ENCODE measurements around the gene CKM.
"Not testable (repeated sequence)": the region's sequence is repeated elsewhere in the genome, so short reads cannot be mapped to it uniquely, and the experiment has no call there.

Gene CKM

GRCh38 chr19:45321848-45322247 lies 827 bp downstream of the CKM start:
- Mint-ChIP-seq H3K4me1 (ENCODE audit: low read depth) (peaks cover 7% of the 10 kb centered on the region), H3K36me3 (ENCODE audit: low read depth) (no peaks in the 10 kb centered on the region), H3K4me3 (no peak overlapping the region), H3K9me3 (no peaks in the 10 kb centered on the region), H3K27ac (no peak overlapping the region), H3K27me3 (peaks cover 48% of the 10 kb centered on the region)
- intact Hi-C loops (cut with micrococcal nuclease): no loop called here

- peaks cover 53% of the 10 kb centered on the region for H3K27me3 Mint-ChIP-seq
- intact Hi-C loops (cut with micrococcal nuclease): no loop called here
- H3K4me3 Mint-ChIP-seq: no peak overlapping the region
- H3K36me3 Mint-ChIP-seq (ENCODE audit: low read depth): no peaks in the 10 kb centered on the region
- peaks cover 3% of the 10 kb centered on the region for H3K4me1 Mint-ChIP-seq (ENCODE audit: low read depth)
- H3K9me3 Mint-ChIP-seq: no peaks in the 10 kb centered on the region
- no peak overlapping the region for H3K27ac Mint-ChIP-seq
Observed at GRCh38 chr19:45320997-45321775, 1.5 kb downstream of the CKM start.

- Mint-ChIP-seq H3K27me3 (peaks cover 40% of the 10 kb centered on the region), H3K4me1 (ENCODE audit: low read depth) (peaks cover 10% of the 10 kb centered on the region), H3K4me3 (no peak overlapping the region), H3K36me3 (ENCODE audit: low read depth) (no peaks in the 10 kb centered on the region), H3K27ac (no peak overlapping the region), H3K9me3 (no peaks in the 10 kb centered on the region)
- intact Hi-C loops (cut with micrococcal nuclease): no loop called here
Observed at GRCh38 chr19:45315304-45315703, 7.4 kb downstream of the CKM start.

- Mint-ChIP-seq H3K36me3 (ENCODE audit: low read depth) (no peaks in the 10 kb centered on the region), H3K27me3 (peaks cover 38% of the 10 kb centered on the region), H3K4me3 (no peak overlapping the region), H3K4me1 (ENCODE audit: low read depth) (peaks cover 10% of the 10 kb centered on the region), H3K9me3 (no peaks in the 10 kb centered on the region), H3K27ac (no peak overlapping the region)
- intact Hi-C loops (cut with micrococcal nuclease): no loop called here
Observed at GRCh38 chr19:45314708-45315245, 7.9 kb downstream of the CKM start.

GRCh38 chr19:45312285-45312684 lies 10.4 kb downstream of the CKM start:
- H3K27ac Mint-ChIP-seq: peak overlapping the region; percentile 3
- H3K36me3 Mint-ChIP-seq (ENCODE audit: low read depth); intact Hi-C loops (cut with micrococcal nuclease); H3K9me3 Mint-ChIP-seq; H3K4me3 Mint-ChIP-seq; H3K4me1 Mint-ChIP-seq (ENCODE audit: low read depth): not testable (repeated sequence)
- H3K27me3 Mint-ChIP-seq: peaks cover 31% of the 10 kb centered on the region

- H3K27me3 Mint-ChIP-seq: peaks cover 26% of the 10 kb centered on the region
- peak overlapping the region; percentile 3 for H3K27ac Mint-ChIP-seq
- intact Hi-C loops (cut with micrococcal nuclease): no loop called here
- H3K4me1 Mint-ChIP-seq (ENCODE audit: low read depth): peaks cover 10% of the 10 kb centered on the region
- H3K4me3 Mint-ChIP-seq: no peak overlapping the region
- no peaks in the 10 kb centered on the region for H3K36me3 Mint-ChIP-seq (ENCODE audit: low read depth)
- H3K9me3 Mint-ChIP-seq: no peaks in the 10 kb centered on the region
Observed at GRCh38 chr19:45311621-45312020, 11.1 kb downstream of the CKM start.

GRCh38 chr19:45309322-45309721 lies 13.4 kb downstream of the CKM start:
- H3K27ac Mint-ChIP-seq; H3K9me3 Mint-ChIP-seq; intact Hi-C loops (cut with micrococcal nuclease); H3K36me3 Mint-ChIP-seq (ENCODE audit: low read depth); H3K4me1 Mint-ChIP-seq (ENCODE audit: low read depth); H3K4me3 Mint-ChIP-seq: not testable (repeated sequence)
- H3K27me3 Mint-ChIP-seq: peaks cover 20% of the 10 kb centered on the region

GRCh38 chr19:45307361-45307760 lies 15.3 kb downstream of the CKM start:
- peaks cover 6% of the 10 kb centered on the region for H3K36me3 Mint-ChIP-seq (ENCODE audit: low read depth)

GRCh38 chr19:45306518-45307027 lies 16.1 kb downstream of the CKM start:
- Mint-ChIP-seq H3K4me3 (no peak overlapping the region), H3K9me3 (no peaks in the 10 kb centered on the region), H3K27ac (no peak overlapping the region), H3K27me3 (peaks cover 13% of the 10 kb centered on the region), H3K4me1 (ENCODE audit: low read depth) (peaks cover 4% of the 10 kb centered on the region), H3K36me3 (ENCODE audit: low read depth) (peaks cover 13% of the 10 kb centered on the region)
- intact Hi-C loops (cut with micrococcal nuclease): no loop called here

More at GRCh38 chr19:45307361-45307760, 15.3 kb downstream of the CKM start:
- Mint-ChIP-seq H3K9me3 (no peaks in the 10 kb centered on the region), H3K27me3 (peaks cover 13% of the 10 kb centered on the region), H3K27ac (no peak overlapping the region), H3K4me1 (ENCODE audit: low read depth) (peaks cover 10% of the 10 kb centered on the region), H3K4me3 (no peak overlapping the region)
- intact Hi-C loops (cut with micrococcal nuclease): no loop called here

- H3K27ac Mint-ChIP-seq: no peak overlapping the region
- H3K36me3 Mint-ChIP-seq (ENCODE audit: low read depth): peaks cover 13% of the 10 kb centered on the region
- intact Hi-C loops (cut with micrococcal nuclease): no loop called here
- H3K27me3 Mint-ChIP-seq: peaks cover 11% of the 10 kb centered on the region
- H3K4me1 Mint-ChIP-seq (ENCODE audit: low read depth): no peaks in the 10 kb centered on the region
- H3K4me3 Mint-ChIP-seq: no peak overlapping the region
- H3K9me3 Mint-ChIP-seq: no peaks in the 10 kb centered on the region
Observed at GRCh38 chr19:45306040-45306439, 16.6 kb downstream of the CKM start.

- H3K27ac Mint-ChIP-seq: no peak overlapping the region
- H3K9me3 Mint-ChIP-seq: no peaks in the 10 kb centered on the region
- H3K27me3 Mint-ChIP-seq: peaks cover 11% of the 10 kb centered on the region
- intact Hi-C loops (cut with micrococcal nuclease): no loop called here
- H3K4me1 Mint-ChIP-seq (ENCODE audit: low read depth): no peaks in the 10 kb centered on the region
- H3K4me3 Mint-ChIP-seq: no peak overlapping the region
- H3K36me3 Mint-ChIP-seq (ENCODE audit: low read depth): peaks cover 19% of the 10 kb centered on the region
Observed at GRCh38 chr19:45305421-45305820, 17.3 kb downstream of the CKM start.

- H3K36me3 Mint-ChIP-seq (ENCODE audit: low read depth): peaks cover 24% of the 10 kb centered on the region
- intact Hi-C loops (cut with micrococcal nuclease): no loop called here
- no peaks in the 10 kb centered on the region for H3K9me3 Mint-ChIP-seq
- peaks cover 11% of the 10 kb centered on the region for H3K27me3 Mint-ChIP-seq
- H3K4me3 Mint-ChIP-seq: no peak overlapping the region
- H3K4me1 Mint-ChIP-seq (ENCODE audit: low read depth): no peaks in the 10 kb centered on the region
- no peak overlapping the region for H3K27ac Mint-ChIP-seq
Observed at GRCh38 chr19:45305007-45305406, 17.7 kb downstream of the CKM start.

GRCh38 chr19:45304141-45304926 lies 18.3 kb downstream of the CKM start:
- intact Hi-C loops (cut with micrococcal nuclease): no loop called here
- Mint-ChIP-seq H3K36me3 (ENCODE audit: low read depth) (peaks cover 30% of the 10 kb centered on the region), H3K4me1 (ENCODE audit: low read depth) (no peaks in the 10 kb centered on the region), H3K4me3 (no peak overlapping the region), H3K27ac (no peak overlapping the region), H3K27me3 (peaks cover 11% of the 10 kb centered on the region), H3K9me3 (no peaks in the 10 kb centered on the region)

Measured in dendritic cell treated with granulocyte-macrophage colony-stimulating factor and Interleukin-4, amounts not matched to agents 40 ng/mL and 50 ng/mL, for 4 days (primary cell).